Activated effector memory CD4-positive, alpha-beta T cell treated with anti-CD3 and anti-CD28 coated beads, Interleukin-2, amount 50 U/mL, for 16 hours (primary cell): ENCODE results near the gene MAP7D2.

ENCODE experiments used
- DNase-seq: peaks from one replicate; pipeline ENCODE4 v3.0.0-alpha.2; 2020

MAP7D2 gene

DNA sequence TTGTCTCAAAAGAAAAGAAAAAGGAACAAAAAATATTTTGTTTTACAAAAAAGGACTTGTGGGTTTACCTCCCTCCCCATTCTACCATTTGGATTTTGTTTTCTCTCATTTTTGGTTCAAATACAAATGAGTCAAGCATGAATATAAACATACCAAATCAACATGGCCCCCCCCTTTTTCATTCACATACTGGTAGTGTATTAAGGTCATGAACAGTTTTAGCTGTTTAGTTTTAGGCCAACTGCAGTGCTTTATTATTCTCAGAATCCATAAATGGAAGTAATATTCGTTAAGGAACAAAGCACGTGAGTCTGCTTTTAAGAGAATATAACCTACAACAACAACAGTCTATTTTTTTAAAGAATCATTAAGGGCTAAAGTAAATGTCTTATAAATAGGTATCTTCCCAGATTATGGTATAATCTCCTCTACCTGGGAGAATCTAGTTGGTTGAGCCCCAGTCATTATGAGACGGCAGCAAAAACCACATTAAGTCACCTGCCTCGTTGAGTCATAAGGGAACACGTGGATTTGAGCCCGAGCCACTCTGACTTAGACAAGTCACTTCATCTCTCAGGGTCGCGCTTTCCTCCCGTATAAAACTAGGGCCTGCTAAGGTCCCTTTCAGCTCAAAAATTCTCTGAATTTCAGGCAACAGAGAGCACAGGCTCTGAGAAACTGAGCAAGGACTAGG is 152.5 kb downstream of the MAP7D2 start:
- peak; percentile 68 for DNase-seq

GRCh38 chrX:19960913-19961312 is 155.8 kb downstream of the MAP7D2 start:
- DNase-seq: no peak

DNA sequence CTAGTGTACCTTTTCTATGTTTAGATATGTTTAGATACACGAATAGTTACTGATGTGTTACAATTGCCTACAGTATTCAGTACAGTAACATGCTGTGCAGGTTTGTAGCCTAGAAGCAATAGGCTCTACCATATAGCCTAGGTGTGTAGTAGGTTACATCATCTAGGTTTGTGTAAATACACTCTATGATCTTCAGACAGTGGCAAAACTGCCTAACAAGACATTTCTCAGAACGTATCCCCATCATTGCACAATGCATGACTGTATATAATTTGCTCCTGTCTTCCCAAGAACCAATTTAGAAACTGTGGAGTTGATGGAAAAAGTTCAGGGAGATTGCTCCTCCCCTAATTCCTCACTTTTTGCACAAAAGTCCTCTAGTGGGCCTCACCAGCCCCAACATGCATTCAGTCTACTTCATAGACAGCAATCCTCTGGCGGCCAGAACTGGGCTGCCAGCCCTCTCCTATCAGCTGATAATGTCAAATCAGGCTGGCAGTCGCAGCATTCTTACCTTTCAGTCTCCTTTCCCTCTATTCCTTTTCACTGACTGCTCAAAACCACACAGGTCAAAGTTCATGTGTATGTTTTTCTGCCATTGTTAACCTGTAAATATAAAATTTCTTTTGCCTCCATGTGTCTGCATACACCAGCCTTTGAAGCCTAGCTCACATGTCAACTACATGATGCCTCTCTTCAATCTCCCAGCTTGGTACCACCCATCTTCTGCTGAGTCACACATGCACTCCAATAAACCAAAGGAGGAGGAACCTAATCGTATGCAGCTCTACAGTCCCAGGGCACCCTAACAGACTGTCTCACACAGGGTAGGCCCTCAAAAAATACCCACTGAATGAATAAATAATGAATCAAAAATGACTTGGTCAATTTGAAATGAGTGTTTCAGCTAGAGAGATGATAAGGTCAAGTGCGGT is 157.9 kb downstream of the MAP7D2 start:
- DNase-seq: no peak

DNA sequence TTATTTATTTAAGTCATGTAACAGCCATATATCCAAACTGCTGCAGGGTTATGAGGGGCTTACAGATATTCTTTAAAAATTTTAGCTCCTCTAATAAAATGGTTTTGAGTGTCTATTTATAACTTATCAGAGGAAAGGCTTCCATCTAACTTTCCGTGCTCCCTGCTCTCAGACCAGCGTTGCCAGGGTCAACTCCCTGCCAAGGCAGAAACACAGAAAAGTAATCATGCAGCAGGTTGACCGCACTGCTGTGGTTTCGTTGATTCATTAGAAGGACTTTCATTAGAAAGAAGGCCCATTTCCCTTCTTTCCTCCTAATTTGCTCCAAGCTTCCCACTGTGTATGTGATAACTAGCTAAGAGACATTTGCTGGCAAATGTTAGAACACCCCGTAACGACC is 159.8 kb downstream of the MAP7D2 start:
- DNase-seq: no peak
